ACHN (cell line): ENCODE measurements around the gene PTPRD.

Experiments
- DNase-seq: peaks from one replicate; pipeline ENCODE4 v3.0.0-alpha.2; 2015
- in situ Hi-C: cut with HindIII; loops from 2 replicates; pipeline ENCODE4 v1.10.0; 2017; ENCODE audit warnings: low sequenced_read_pairs, low pct_ligation_motif_present, low pct_unique_long_range_greater_than_20kb

The PTPRD gene

GRCh38 chr9:9257999-9258498 lies 1354.8 kb downstream of the PTPRD start:
- in situ Hi-C loops: no loop called here
- DNase-seq: no peak

DNA sequence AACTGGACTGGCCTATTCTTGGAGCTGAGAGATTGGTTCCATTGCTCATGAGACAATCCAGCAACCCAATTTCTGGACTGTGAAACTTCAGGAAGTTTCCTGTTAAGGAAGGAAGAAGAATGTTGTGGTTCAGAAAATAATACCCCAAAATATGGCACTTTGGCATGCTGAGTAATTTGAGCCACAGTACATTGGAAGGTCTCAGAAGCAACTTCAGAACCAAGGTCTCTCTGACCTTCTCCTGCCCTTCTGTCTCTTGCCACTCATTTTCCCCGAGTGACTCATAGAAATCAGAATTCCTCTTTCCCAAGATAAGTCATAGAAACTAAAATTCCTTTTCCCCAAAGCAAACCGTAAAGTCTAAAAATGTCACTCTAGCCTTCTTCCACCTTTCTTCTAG lies 1366.1 kb downstream of the PTPRD start:
- DNase-seq: no peak
- in situ Hi-C loops: no loop called here

- in situ Hi-C loops: no loop called here
- no peak for DNase-seq
These were observed 1380.9 kb downstream of the PTPRD start for GRCh38 chr9:9231946-9232345.

- in situ Hi-C loops: no loop called here
These were observed 1383.5 kb downstream of the PTPRD start for GRCh38 chr9:9229269-9229668.

DNA sequence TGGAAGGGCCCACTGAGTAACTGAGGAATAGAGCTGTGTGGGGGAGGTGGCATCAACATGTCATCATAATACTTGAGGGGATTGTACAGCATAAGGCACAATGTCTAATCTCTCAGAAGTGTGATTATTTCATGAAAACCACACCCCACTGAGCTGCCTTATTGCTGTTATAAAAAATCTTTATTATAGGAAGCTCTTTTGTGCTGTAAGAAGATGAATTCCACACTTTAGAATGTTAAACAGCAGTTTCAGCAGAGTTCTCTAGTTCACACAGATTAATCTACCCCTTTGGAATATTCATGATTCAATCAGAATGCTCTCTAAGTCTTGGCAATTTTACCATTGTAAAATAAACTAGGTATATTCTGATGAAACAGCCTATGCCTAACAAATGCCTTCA lies 1389.6 kb downstream of the PTPRD start:
- in situ Hi-C loops: no loop called here
- DNase-seq: no peak

More at GRCh38 chr9:9229269-9229668, 1383.5 kb downstream of the PTPRD start:
- DNase-seq: no peak

DNA sequence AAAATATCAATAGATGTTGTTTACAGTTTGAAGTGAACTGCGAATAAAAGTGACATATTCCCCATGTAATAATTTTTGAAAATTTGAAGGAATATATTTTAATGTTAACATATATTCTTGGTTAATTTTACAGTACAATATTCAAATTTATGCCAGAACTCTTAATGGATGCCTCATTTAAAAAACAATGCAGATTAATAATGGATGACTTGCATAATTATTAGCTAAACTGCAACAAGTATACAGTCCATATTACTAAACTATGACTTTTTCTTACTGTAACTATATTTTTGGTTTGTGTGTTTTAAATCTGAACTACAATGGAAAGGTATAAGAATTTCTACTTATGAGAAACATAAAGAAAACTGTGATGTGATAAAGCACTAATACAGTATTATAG lies 1390.1 kb downstream of the PTPRD start:
- DNase-seq: no peak
- in situ Hi-C loops: no loop called here

GRCh38 chr9:9216934-9217333 lies 1395.9 kb downstream of the PTPRD start:
- in situ Hi-C loops: no loop called here
- no peak for DNase-seq

- in situ Hi-C loops: no loop called here
- no peak for DNase-seq
These were observed 1397.8 kb downstream of the PTPRD start for GRCh38 chr9:9215050-9215449.

GRCh38 chr9:9214066-9214465 lies 1398.7 kb downstream of the PTPRD start:
- DNase-seq: no peak
- in situ Hi-C loops: no loop called here

DNA sequence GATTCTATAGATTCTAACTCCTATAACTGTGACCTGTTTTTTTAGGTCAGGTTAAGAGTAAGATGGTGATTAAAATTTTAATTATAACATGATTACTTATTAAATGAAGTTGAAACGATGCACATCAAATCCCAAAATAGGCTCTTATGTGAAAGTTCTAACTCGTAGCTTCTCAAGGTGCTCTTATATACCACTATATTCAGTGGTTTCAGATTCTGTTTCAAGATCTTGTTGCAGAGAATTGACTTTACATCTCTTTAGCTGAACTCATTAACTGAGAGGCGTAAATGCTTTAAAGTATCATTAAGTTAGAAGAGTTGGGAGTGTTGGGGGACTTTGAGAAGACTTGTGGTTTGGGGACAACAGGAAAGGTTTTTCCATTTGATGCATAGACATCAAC lies 1399.8 kb downstream of the PTPRD start:
- no peak for DNase-seq
- in situ Hi-C loops: no loop called here

- in situ Hi-C loops: no loop called here
- no peak for DNase-seq
These were observed 1410.5 kb downstream of the PTPRD start for GRCh38 chr9:9202276-9202675.

DNA sequence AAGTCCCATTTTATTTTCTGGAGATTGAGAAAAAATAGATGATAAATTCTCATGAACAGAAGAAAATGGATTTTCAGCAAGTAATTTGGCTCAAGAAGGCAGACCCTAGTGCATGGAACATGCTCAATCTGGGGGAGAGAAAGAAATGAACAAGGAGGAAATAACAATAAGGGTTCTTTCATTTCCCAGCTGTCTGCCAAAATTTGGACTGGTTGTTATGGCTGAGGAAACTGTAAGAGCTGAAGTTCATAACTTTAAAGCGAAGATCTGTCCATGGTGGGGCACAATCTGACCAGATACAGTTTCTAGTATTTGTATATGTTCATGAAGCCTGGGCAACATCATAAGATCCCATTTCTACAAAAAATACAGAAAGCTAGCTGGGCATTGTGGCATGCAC lies 1426.7 kb downstream of the PTPRD start:
- DNase-seq: no peak
- in situ Hi-C loops: no loop called here

DNA sequence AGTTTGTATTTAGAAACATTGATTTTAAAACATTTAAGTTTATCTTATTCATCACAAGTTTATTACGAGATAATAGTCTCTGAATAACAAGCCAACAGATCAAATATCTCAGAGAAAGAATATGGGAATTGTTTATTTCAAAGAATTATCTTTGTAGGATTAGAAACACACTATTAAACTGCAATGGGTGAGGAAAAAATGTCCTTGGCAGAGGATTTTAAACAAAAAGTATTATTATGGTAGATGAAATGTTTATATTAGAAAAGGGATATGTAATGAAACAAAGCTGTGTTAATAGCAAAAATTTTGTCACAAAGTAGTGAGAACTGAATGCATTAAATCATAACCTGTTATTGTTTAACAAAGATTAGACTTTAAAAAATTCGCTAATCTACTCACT lies 1430.4 kb downstream of the PTPRD start:
- in situ Hi-C loops: no loop called here
- DNase-seq: no peak

GRCh38 chr9:9177081-9177480 lies 1435.7 kb downstream of the PTPRD start:
- in situ Hi-C loops: no loop called here
- no peak for DNase-seq

- DNase-seq: no peak
- in situ Hi-C loops: no loop called here
These were observed 1438.4 kb downstream of the PTPRD start for GRCh38 chr9:9174358-9174757.

DNA sequence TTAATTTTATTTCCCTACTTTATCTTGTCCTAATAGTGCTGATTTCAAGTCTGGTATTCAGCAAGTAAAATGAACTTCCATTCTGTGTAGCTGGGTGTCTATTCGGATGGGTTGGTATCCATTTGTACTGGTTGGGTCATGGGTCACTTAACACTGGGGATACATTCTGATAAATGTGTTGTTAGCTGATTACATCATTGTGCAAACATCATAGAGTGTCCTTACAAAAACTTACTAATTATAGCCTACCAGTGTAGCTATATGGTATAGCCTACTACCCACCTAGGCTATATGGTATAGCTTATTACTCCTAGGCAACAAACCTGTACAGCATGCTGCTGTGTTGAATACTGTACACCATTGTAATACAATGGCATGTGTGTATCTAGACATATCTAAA lies 1439.5 kb downstream of the PTPRD start:
- in situ Hi-C loops: no loop called here
- no peak for DNase-seq

- DNase-seq: no peak
- in situ Hi-C loops: no loop called here
These were observed 1442.2 kb downstream of the PTPRD start for GRCh38 chr9:9170439-9171134.

DNA sequence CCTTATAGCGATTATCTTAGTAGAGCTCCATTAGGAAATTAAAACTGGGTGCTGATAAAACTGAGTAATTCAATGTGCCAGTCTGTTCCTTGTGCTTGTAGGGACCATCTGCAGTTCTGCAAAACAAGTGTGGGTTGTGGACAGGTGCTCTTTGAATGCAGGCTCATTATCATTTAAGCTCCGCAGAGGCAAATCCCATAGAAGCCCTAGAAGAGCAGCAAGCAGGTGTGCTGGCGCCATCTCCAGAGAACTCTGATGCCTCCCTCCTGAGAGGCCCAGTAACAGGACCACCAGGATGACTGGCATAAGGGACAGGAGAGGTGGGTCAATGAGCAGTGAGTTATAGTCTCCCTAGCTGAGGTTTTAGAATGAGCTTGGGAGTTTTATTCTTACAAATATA lies 1470.8 kb downstream of the PTPRD start:
- DNase-seq: no peak
- in situ Hi-C loops: no loop called here

- in situ Hi-C loops: no loop called here
- no peak for DNase-seq
These were observed 1479.3 kb downstream of the PTPRD start for GRCh38 chr9:9133526-9133925.

DNA sequence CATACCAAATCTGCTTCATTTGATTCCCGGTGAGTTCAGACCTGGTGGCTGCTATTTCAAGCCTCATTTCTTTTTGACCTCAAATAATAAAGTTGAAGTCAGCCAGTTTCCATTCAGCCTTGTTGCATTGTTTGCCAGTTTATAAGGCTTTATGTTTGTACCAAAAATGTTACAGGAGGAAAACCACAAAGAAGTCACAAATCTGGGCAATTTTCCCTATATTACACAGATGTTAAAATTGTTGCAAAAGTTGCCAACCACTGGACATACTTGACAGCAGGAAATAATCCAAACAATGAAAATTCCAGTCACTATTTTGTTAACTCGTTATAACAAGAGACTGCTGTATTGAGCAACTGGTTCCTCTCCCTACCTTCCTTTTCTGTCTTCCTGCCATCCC lies 1488.2 kb downstream of the PTPRD start:
- DNase-seq: no peak
- in situ Hi-C loops: no loop called here
